ENCODE results near the gene MT1A.

DNA sequence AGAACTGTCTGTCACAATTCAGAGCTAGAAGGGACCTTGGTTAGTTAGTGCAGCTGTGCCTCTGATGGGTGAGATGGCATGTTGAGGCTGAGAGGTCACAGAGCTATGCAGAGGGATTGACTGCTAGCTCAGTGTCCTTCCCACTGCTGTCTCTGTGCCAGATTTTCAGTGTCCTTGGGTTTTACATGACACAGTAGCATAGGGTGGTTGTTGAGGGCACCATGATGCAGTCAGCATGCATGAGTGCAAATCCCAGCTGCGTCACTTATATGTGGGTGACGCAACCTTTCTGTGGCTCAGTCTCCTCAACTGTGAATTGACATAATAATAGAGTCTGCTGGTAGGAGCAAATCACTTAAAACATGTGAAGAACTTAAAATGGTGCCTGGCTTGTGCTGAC, 2.7 kb downstream of the MT1A start:
- TF ChIP-seq, protein P1, sequence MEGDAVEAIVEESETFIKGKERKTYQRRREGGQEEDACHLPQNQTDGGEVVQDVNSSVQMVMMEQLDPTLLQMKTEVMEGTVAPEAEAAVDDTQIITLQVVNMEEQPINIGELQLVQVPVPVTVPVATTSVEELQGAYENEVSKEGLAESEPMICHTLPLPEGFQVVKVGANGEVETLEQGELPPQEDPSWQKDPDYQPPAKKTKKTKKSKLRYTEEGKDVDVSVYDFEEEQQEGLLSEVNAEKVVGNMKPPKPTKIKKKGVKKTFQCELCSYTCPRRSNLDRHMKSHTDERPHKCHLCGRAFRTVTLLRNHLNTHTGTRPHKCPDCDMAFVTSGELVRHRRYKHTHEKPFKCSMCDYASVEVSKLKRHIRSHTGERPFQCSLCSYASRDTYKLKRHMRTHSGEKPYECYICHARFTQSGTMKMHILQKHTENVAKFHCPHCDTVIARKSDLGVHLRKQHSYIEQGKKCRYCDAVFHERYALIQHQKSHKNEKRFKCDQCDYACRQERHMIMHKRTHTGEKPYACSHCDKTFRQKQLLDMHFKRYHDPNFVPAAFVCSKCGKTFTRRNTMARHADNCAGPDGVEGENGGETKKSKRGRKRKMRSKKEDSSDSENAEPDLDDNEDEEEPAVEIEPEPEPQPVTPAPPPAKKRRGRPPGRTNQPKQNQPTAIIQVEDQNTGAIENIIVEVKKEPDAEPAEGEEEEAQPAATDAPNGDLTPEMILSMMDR (IDR thresholded peaks at IDR 0.05; ENCODE audit: insufficient read depth, low read depth, low read length) = no peak
- no peak for TF ChIP-seq EZH2 (IDR thresholded peaks at IDR 0.05; ENCODE audit: insufficient read depth, low read length)
